ENCODE data around the gene PANK1.
A peak's percentile ranks its signal among the peaks of the same experiment; 100 is the strongest.
"Not testable (repeated sequence)": the region's sequence is repeated elsewhere in the genome, so short reads cannot be mapped to it uniquely, and the experiment has no call there.

Gene PANK1

GRCh38 chr10:89566095-89566950, 78.7 kb downstream of the PANK1 start:
- DNase-seq = no peak

- DNase-seq = no peak
Measured at GRCh38 chr10:89565180-89565579, 79.9 kb downstream of the PANK1 start.

GRCh38 chr10:89563861-89564478, 81.1 kb downstream of the PANK1 start:
- DNase-seq = no peak

- DNase-seq = no peak
Measured at GRCh38 chr10:89563311-89563710, 81.7 kb downstream of the PANK1 start.

- DNase-seq = no peak
Measured at GRCh38 chr10:89556600-89556999, 88.4 kb downstream of the PANK1 start.

GRCh38 chr10:89555688-89556445, 89.2 kb downstream of the PANK1 start:
- DNase-seq = no peak

- DNase-seq = no peak
Measured at GRCh38 chr10:89554433-89554832, 90.6 kb downstream of the PANK1 start.

- no peak for DNase-seq
Measured at GRCh38 chr10:89553064-89553734, 91.8 kb downstream of the PANK1 start.

GRCh38 chr10:89552213-89552612, 92.8 kb downstream of the PANK1 start:
- DNase-seq = no peak

- no peak for DNase-seq
Measured at GRCh38 chr10:89550509-89550908, 94.5 kb downstream of the PANK1 start.

- DNase-seq = no peak
Measured at GRCh38 chr10:89549510-89549909, 95.5 kb downstream of the PANK1 start.

GRCh38 chr10:89548673-89549072, 96.4 kb downstream of the PANK1 start:
- no peak for DNase-seq

GRCh38 chr10:89547853-89548513, 97.1 kb downstream of the PANK1 start:
- DNase-seq = no peak

GRCh38 chr10:89546651-89547050, 98.4 kb downstream of the PANK1 start:
- not testable (repeated sequence) for DNase-seq

- no peak for DNase-seq
Measured at GRCh38 chr10:89543841-89544240, 101.2 kb downstream of the PANK1 start.

- no peak for DNase-seq
Measured at GRCh38 chr10:89540420-89540949, 104.6 kb downstream of the PANK1 start.

GRCh38 chr10:89537364-89537763, 107.7 kb downstream of the PANK1 start:
- DNase-seq = no peak

GRCh38 chr10:89536013-89536354, 109.1 kb downstream of the PANK1 start:
- DNase-seq = no peak

- DNase-seq = peak; percentile 5
Measured at GRCh38 chr10:89535171-89536012, 109.7 kb downstream of the PANK1 start, which contains the start of gene SLC16A12. TSS of gene SLC16A12 (minus strand) at chr10:89535594. CDS start at chr10:89462578, 73,016 bp downstream.

- no peak for DNase-seq
Measured at GRCh38 chr10:89534826-89535166, 110.2 kb downstream of the PANK1 start.

Data from activated CD4-positive, alpha-beta T cell treated with anti-CD3 and anti-CD28 coated beads for 48 hours (primary cell).